Measurements from ENCODE around the gene XCL1. TPM values are rescaled to one million over a fixed set of nuclear protein-coding genes. Genes with fewer than 3 reads are reported as not detected.

Gene XCL1
- total and polyA plus RNA-seq, 3 donors from 2014 or later, result 0.51 TPM; not detected in 2

DNA sequence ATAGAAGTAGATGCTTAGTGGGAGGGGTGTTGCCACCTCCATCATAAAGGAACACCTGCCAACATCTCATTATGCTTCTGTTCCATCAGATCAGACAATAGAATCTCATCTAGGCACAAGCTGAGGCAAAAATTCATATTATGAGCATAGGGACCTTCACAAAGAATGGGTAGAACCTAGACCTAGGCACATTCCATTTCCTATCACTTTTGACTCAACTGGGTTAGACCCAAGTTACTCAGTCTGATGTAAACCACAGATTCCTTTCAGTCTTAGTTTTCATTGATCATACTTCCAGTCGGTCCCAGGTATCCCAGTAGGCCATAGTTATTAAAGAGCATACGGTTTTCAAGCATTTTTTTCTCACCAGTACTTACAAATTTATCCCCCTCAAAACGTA is 21.7 kb downstream of the XCL1 start:
- intact Hi-C loops (cut with DNase I; ENCODE audit: low total_unique reads), result no loop called here
- Histone ChIP-seq H3K36me3 (ENCODE audit: low read depth, missing control alignments) (no peaks in the 10 kb centered on the region), H3K4me1 (no peaks in the 10 kb centered on the region), H3K27ac (no peak overlapping the region), H3K27me3 (no peaks in the 10 kb centered on the region), H3K9me3 (no peaks in the 10 kb centered on the region), H3K4me3 (no peak overlapping the region)
- no peak for TF ChIP-seq POLR2A (IDR thresholded peaks at IDR 0.05)
- DNase-seq, result no peak
- WGBS, 2 donors, result 88 to 91% methylated on average over 3 of the region's 3 CpGs

DNA sequence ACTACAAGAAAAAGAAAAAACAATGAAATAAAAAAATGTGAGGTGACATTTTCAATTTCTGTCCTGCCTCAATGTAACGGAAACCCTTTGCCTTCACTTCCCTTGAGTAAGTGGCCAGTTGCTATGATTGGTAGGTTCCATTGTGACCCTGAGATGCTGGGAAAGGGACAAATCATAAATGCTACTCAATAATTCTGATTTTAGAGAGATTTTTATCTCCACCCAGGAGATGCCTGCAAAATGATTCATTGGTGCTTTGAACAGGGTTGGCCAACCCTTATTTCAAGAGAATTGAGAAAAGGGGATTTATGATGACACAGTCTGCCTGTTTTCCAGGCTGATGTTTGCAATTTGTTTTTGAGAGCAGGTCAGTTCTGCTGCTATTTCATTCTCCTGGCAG is 22.5 kb downstream of the XCL1 start:
- H3K27me3 ChIP-seq, result no peaks in the 10 kb centered on the region
- H3K27ac ChIP-seq, result no peak overlapping the region
- H3K4me3 ChIP-seq, result no peak overlapping the region
- 96 to 100% methylated on average over 1 of the region's 1 CpG for WGBS, 2 donors
- H3K9me3 ChIP-seq, result no peaks in the 10 kb centered on the region
- no peak for DNase-seq
- no peaks in the 10 kb centered on the region for H3K36me3 ChIP-seq (ENCODE audit: low read depth, missing control alignments)
- H3K4me1 ChIP-seq, result no peaks in the 10 kb centered on the region
- intact Hi-C loops (cut with DNase I; ENCODE audit: low total_unique reads), result no loop called here
- TF ChIP-seq, protein P1, sequence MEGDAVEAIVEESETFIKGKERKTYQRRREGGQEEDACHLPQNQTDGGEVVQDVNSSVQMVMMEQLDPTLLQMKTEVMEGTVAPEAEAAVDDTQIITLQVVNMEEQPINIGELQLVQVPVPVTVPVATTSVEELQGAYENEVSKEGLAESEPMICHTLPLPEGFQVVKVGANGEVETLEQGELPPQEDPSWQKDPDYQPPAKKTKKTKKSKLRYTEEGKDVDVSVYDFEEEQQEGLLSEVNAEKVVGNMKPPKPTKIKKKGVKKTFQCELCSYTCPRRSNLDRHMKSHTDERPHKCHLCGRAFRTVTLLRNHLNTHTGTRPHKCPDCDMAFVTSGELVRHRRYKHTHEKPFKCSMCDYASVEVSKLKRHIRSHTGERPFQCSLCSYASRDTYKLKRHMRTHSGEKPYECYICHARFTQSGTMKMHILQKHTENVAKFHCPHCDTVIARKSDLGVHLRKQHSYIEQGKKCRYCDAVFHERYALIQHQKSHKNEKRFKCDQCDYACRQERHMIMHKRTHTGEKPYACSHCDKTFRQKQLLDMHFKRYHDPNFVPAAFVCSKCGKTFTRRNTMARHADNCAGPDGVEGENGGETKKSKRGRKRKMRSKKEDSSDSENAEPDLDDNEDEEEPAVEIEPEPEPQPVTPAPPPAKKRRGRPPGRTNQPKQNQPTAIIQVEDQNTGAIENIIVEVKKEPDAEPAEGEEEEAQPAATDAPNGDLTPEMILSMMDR (IDR thresholded peaks at IDR 0.05), result no peak
- TF ChIP-seq POLR2A (IDR thresholded peaks at IDR 0.05), result no peak

DNA sequence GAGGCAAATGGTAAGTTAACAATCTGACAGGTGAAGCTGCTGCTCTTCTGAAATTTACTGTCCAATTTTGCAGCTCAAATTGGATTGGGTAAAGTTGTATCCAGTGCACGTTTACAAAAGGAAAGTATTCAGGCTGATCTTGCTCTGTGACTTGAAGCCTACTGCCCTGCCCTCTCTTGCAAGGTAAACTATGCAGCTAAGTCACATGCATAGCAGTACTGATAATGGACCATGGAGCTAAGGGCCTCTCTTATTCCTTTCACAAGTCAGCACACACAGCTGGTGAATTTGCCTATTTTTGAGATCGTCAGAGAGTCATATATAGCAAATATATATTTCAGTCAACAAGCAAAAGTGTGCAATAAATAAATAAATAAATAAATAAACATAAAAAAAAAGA is 23.2 kb downstream of the XCL1 start:
- H3K27me3 ChIP-seq, result no peaks in the 10 kb centered on the region
- H3K4me1 ChIP-seq, result no peaks in the 10 kb centered on the region
- DNase-seq, result no peak
- TF ChIP-seq POLR2A (IDR thresholded peaks at IDR 0.05), result no peak
- TF ChIP-seq, protein P1 (IDR thresholded peaks at IDR 0.05), result no peak
- intact Hi-C loops (cut with DNase I; ENCODE audit: low total_unique reads), result no loop called here
- H3K27ac ChIP-seq, result no peak overlapping the region
- no peak overlapping the region for H3K4me3 ChIP-seq
- no peaks in the 10 kb centered on the region for H3K9me3 ChIP-seq
- H3K36me3 ChIP-seq (ENCODE audit: low read depth, missing control alignments), result no peaks in the 10 kb centered on the region
- 80 to 81% methylated on average over 2 of the region's 2 CpGs for WGBS, 2 donors

DNA sequence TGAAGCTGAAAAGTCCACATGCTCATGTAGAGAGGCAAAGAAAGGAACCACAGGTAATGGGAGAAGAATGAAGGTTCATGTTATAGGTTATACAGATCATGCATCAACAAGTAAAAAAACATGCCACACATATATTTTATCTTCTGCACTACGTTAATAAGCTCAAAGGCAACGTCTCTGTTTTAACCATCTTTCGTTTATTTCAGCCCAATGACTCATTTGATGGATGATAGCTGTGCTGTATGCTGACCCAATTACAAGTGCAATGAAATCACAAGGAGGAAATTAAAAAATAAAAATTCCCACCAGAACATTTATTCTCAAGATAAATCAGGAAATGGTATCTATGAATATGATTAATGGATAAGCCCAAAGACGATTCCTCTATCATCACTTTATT is 24.6 kb downstream of the XCL1 start:
- Histone ChIP-seq H3K36me3 (ENCODE audit: low read depth, missing control alignments) (no peaks in the 10 kb centered on the region), H3K27ac (no peak overlapping the region), H3K27me3 (no peaks in the 10 kb centered on the region), H3K4me1 (no peaks in the 10 kb centered on the region), H3K9me3 (no peaks in the 10 kb centered on the region), H3K4me3 (no peak overlapping the region)
- DNase-seq, result no peak
- intact Hi-C loops (cut with DNase I; ENCODE audit: low total_unique reads), result no loop called here
- WGBS, 2 donors, result 70 to 85% methylated on average over 4 of the region's 4 CpGs
- TF ChIP-seq, protein P1 (IDR thresholded peaks at IDR 0.05), result no peak
- no peak for TF ChIP-seq POLR2A (IDR thresholded peaks at IDR 0.05)

DNA sequence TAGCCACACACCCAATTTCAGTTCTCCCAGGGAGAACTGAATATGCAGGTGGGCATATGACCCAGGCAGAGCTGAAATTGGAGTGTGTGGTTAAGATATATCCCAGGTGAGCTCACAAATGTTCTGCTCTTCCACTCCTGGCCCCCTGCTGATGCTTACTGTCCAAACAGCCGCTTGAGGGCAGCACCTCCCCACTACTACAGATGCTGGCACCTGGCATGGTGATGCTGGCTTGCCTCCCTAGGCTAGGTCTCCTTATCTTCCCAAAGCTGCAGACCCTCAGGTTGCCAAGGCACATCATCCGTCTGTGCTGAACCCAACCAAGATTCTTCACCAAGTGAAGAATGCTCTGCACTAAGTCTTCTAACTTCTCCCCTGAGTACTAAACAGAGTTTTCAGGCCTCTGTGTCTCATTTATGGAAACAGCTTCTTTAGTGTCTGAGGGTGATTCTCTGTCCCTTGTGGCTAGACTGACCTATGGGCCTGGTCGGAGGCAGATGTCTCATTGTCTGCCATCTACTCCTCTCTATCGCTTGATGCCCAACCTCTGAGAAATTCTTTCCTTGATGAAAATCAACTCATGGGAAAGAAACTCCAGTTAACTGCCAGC is 27.2 kb downstream of the XCL1 start:
- no peaks in the 10 kb centered on the region for H3K27me3 ChIP-seq
- peak; percentile 84 for DNase-seq
- H3K9me3 ChIP-seq, result no peaks in the 10 kb centered on the region
- H3K4me1 ChIP-seq, result no peaks in the 10 kb centered on the region
- H3K27ac ChIP-seq, result no peak overlapping the region
- TF ChIP-seq, protein P1 (IDR thresholded peaks at IDR 0.05), result peak; percentile 67 to 78 (median 74)
- no peak for TF ChIP-seq POLR2A (IDR thresholded peaks at IDR 0.05)
- 31 to 32% methylated on average over 4 of the region's 4 CpGs for WGBS, 2 donors
- no peak overlapping the region for H3K4me3 ChIP-seq
- no peaks in the 10 kb centered on the region for H3K36me3 ChIP-seq (ENCODE audit: low read depth, missing control alignments)
- intact Hi-C loops (cut with DNase I; ENCODE audit: low total_unique reads), result no loop called here

Data from testis (tissue), 3 donors.